ENCODE measurements around the gene MYL12A.

The MYL12A gene

DNA sequence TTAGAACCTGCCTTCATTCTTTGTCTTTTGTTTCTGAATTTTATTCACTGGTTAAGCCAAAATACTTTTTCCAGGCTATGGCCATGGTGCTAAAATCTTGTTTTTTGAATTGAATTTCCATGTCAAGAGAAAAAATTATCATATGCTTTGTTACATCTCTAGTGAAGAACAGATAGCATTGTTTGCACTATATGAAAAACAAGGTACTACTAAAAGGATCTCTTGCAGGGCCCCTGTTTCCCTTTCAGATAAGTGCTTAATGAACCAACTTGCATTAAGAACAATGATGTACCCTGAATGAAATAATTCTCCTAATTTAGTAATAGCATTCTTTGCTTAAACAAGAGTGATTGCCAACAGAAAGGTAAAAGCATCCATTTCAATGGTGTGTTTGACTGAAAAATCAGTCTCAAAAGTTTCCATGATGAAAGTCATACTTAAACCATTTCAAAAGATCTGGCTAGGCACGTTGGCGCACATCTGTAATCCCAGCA lies 10.1 kb downstream of the MYL12A start:
- TF ChIP-seq POLR2AphosphoS5 (IDR thresholded peaks at IDR 0.05; ENCODE audit: low read depth, low read length): no peak
- no peak for TF ChIP-seq TAF1 (IDR thresholded peaks at IDR 0.05; ENCODE audit: borderline replicate concordance, insufficient read depth, low read length)
- TF ChIP-seq SIN3A (IDR thresholded peaks at IDR 0.05; ENCODE audit: borderline replicate concordance, insufficient read depth, low read length): no peak
- no peak for TF ChIP-seq FOXP2 (optimal IDR thresholded peaks at IDR 0.05; ENCODE audit: borderline replicate concordance, extremely low read depth, extremely low read length, insufficient read depth)
- TF ChIP-seq, protein P1, sequence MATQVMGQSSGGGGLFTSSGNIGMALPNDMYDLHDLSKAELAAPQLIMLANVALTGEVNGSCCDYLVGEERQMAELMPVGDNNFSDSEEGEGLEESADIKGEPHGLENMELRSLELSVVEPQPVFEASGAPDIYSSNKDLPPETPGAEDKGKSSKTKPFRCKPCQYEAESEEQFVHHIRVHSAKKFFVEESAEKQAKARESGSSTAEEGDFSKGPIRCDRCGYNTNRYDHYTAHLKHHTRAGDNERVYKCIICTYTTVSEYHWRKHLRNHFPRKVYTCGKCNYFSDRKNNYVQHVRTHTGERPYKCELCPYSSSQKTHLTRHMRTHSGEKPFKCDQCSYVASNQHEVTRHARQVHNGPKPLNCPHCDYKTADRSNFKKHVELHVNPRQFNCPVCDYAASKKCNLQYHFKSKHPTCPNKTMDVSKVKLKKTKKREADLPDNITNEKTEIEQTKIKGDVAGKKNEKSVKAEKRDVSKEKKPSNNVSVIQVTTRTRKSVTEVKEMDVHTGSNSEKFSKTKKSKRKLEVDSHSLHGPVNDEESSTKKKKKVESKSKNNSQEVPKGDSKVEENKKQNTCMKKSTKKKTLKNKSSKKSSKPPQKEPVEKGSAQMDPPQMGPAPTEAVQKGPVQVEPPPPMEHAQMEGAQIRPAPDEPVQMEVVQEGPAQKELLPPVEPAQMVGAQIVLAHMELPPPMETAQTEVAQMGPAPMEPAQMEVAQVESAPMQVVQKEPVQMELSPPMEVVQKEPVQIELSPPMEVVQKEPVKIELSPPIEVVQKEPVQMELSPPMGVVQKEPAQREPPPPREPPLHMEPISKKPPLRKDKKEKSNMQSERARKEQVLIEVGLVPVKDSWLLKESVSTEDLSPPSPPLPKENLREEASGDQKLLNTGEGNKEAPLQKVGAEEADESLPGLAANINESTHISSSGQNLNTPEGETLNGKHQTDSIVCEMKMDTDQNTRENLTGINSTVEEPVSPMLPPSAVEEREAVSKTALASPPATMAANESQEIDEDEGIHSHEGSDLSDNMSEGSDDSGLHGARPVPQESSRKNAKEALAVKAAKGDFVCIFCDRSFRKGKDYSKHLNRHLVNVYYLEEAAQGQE (IDR thresholded peaks at IDR 0.05; ENCODE audit: insufficient read depth in 1 of 2, low read depth in 2 of 2, low read length in 2 of 2): no peak

DNA sequence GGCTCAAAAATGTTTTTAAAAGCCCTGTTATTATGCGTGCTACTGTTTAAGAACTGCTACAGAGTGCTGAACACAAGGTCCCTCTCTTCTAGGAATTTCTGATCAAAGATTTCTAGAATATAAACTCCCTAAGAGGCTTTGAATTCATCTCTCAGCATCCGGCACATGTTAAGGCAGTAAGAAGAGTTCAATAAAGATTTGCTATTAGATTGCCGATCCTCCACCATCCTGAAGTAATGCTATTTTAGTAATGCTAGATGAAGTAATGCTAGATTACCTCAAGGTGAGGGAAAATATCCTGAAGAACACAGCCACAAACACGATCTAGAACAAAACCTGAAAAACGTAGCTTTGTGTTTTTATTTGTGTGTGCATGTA lies 13.4 kb downstream of the MYL12A start:
- TF ChIP-seq POLR2AphosphoS5 (IDR thresholded peaks at IDR 0.05; ENCODE audit: low read depth, low read length) (no peak), TAF1 (IDR thresholded peaks at IDR 0.05; ENCODE audit: borderline replicate concordance, insufficient read depth, low read length) (no peak), SIN3A (IDR thresholded peaks at IDR 0.05; ENCODE audit: borderline replicate concordance, insufficient read depth, low read length) (no peak), FOXP2 (optimal IDR thresholded peaks at IDR 0.05; ENCODE audit: borderline replicate concordance, extremely low read depth, extremely low read length, insufficient read depth) (no peak)
- TF ChIP-seq, protein P1 (IDR thresholded peaks at IDR 0.05; ENCODE audit: insufficient read depth in 1 of 2, low read depth in 2 of 2, low read length in 2 of 2): no peak

DNA sequence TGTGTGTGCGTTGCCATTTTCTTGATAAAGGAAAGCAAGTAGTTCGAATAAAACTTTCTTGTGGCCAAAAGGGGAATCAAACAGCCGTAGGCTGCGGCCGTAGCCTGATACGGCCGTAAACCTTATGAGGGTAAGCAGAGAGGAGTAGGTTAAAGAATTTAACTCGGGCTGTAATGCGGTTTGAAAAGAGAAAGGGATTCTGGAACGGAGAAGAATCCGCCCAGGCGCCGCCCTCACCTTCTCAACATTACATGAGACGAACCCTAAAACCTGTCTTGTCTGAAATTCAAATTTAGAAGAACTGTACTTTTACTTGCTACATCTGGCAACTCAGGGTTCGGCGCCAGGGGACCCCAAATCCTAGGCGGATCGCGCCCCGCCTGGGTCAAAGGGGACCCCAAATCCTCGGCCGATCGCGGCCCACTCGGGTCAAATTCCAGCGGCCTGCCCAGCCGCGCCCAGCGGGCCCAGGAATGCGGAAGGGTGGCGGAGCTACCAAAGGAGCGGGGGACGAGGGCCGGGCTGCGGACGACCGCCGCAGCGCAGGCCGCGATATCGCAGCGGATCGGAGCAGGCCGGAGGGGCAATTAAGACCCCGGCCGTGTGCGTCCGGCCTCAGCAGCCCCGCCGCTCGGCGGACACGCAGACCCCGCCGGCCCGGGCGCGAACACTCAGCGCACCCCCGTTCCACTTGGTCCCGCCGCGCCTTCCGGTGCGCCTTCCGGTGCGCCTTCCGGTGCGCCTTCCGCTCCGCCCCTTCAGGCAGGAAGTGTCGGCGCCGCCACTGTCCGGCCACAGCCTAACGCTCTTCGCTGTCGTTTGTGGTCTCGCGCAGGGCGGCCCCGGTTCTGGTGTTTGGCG lies 14.0 kb downstream of the MYL12A start, which contains the start of gene MYL12B:
MYL12B (plus strand) TSS at position 761 of the 861 bp plus-strand sequence. CDS start 10,766 bp downstream, outside the sequence.
- TF ChIP-seq TAF1 (IDR thresholded peaks at IDR 0.05; ENCODE audit: borderline replicate concordance, insufficient read depth, low read length) (peak; percentile 2; the same call in 1 of the 2 replicates), FOXP2 (optimal IDR thresholded peaks at IDR 0.05; ENCODE audit: borderline replicate concordance, extremely low read depth, extremely low read length, insufficient read depth) (peak; percentile 73), POLR2AphosphoS5 (IDR thresholded peaks at IDR 0.05; ENCODE audit: low read depth, low read length) (peak; percentile 78), SIN3A (IDR thresholded peaks at IDR 0.05; ENCODE audit: borderline replicate concordance, insufficient read depth, low read length) (peak; percentile 52; the same call in 1 of the 2 replicates)
- TF ChIP-seq, protein P1 (IDR thresholded peaks at IDR 0.05; ENCODE audit: insufficient read depth in 1 of 2, low read depth in 2 of 2, low read length in 2 of 2): no peak

DNA sequence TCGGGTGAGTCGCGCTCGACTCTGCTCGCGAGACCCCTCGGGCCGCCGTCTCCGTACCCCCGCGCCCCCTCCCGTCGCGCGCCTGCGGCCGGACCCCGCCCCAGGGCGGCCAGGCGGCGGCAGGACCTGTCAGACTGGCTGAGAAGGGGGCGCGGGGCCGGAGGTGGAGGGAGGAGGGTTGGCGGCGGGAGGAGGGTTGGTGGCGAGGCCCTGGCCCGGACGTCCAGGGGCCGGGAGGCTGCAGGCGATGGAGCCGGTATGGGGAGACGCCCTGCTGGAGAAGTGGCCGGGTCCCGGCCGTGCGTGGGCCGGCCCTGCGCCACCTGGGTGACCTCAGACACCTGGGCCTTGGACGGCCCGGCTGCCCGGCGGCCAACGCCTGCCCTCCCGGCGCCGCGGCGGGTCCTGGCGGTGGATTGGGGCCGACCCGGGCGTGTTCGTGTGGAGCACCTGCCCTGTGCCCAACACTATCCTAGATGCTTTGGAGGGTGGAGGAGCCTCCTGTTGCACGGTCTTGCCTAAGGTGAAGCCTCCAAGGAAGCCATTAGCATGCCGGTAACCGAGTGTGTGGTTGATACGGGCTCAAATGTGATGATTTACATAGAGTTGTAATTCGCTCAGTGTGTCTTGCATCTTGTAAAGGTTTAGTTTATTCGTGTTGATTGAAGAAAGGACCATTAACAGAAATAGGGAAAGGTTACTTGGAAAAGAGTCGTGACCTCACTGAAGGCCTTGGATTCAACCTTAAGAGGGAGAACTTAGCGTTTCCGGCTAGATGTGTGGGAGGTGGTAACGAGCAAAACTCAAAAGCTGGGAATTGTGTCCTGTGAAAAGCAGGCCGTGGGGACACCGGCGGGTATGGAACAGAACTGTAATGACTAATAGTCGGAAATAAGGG lies 14.9 kb downstream of the MYL12A start:
- TF ChIP-seq, protein P1 (IDR thresholded peaks at IDR 0.05; ENCODE audit: insufficient read depth in 1 of 2, low read depth in 2 of 2, low read length in 2 of 2): no peak
- peak; percentile 53; the same call in 1 of the 2 replicates for TF ChIP-seq SIN3A (IDR thresholded peaks at IDR 0.05; ENCODE audit: borderline replicate concordance, insufficient read depth, low read length)
- TF ChIP-seq POLR2AphosphoS5 (IDR thresholded peaks at IDR 0.05; ENCODE audit: low read depth, low read length): no peak
